ENCODE measurements around the gene ARL3.

The ARL3 gene

GRCh38 chr10:102649797-102650654 is 64.2 kb downstream of the ARL3 start:
- no peak for DNase-seq

GRCh38 chr10:102648889-102649796 is 65.1 kb downstream of the ARL3 start:
- DNase-seq: no peak

- no peak for DNase-seq
These were observed 65.8 kb downstream of the ARL3 start for GRCh38 chr10:102648269-102648888.

- no peak for DNase-seq
These were observed 66.5 kb downstream of the ARL3 start for GRCh38 chr10:102647443-102648268.

GRCh38 chr10:102646610-102647442 is 67.4 kb downstream of the ARL3 start:
- DNase-seq: no peak

GRCh38 chr10:102645741-102646609 is 68.2 kb downstream of the ARL3 start:
- DNase-seq: peak; percentile 81

- peak; percentile 74 for DNase-seq
These were observed 68.8 kb downstream of the ARL3 start for GRCh38 chr10:102645388-102645740.

- DNase-seq: no peak
These were observed 69.4 kb downstream of the ARL3 start for GRCh38 chr10:102644646-102645387.

GRCh38 chr10:102644066-102644645 is 70.0 kb downstream of the ARL3 start, which contains the start of gene TRIM8:
Gene TRIM8, plus strand, starts transcription at chr10:102644479. Its CDS starts 139 bp downstream, at chr10:102644618.
- DNase-seq: no peak

- DNase-seq: peak; percentile 31
These were observed 70.7 kb downstream of the ARL3 start for GRCh38 chr10:102643336-102644065.

- DNase-seq: no peak
These were observed 71.4 kb downstream of the ARL3 start for GRCh38 chr10:102642736-102643335.

- peak; percentile 91 for DNase-seq
These were observed 72.1 kb downstream of the ARL3 start for GRCh38 chr10:102641880-102642735.

GRCh38 chr10:102641402-102641801 is 72.8 kb downstream of the ARL3 start:
- no peak for DNase-seq

- no peak for DNase-seq
These were observed 74.7 kb downstream of the ARL3 start for GRCh38 chr10:102639537-102639936.

GRCh38 chr10:102635377-102635776 is 78.8 kb downstream of the ARL3 start:
- DNase-seq: peak; percentile 62

- DNase-seq: no peak
These were observed 79.5 kb downstream of the ARL3 start for GRCh38 chr10:102634686-102635085.

- no peak for DNase-seq
These were observed 80.3 kb downstream of the ARL3 start for GRCh38 chr10:102633848-102634247.

All from KG1 (cell line).